ENCODE results near the gene RRAS. TPM values are rescaled to one million over a fixed set of nuclear protein-coding genes. Genes with fewer than 3 reads are reported as not detected.

The RRAS gene
- total RNA-seq, 4 donors from 2014 or later, result 6.3 to 40.8 (median 12.8) TPM

DNA sequence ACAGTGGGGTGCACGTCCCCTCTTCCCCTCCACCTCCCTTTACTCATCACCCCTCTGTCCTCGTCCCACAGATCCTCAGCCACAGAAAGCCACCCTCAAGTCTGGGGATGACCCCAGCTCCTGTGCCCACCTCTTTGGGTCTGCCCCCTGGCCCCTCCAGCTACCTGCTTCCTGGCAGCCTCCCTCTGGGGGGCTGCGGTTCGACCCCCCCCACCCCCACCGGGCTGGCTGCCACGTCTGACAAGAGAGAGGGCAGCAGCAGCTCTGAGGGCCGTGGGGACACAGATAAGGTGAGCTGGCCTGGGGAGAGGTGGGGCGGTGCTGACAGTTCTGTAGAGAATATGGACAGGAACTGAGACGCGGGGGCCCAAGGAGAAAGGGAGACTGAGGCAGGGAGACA lies 14.6 kb upstream of the RRAS start:
- no peak for TF ChIP-seq POLR2A (IDR thresholded peaks at IDR 0.05)
- TF ChIP-seq, protein P1, sequence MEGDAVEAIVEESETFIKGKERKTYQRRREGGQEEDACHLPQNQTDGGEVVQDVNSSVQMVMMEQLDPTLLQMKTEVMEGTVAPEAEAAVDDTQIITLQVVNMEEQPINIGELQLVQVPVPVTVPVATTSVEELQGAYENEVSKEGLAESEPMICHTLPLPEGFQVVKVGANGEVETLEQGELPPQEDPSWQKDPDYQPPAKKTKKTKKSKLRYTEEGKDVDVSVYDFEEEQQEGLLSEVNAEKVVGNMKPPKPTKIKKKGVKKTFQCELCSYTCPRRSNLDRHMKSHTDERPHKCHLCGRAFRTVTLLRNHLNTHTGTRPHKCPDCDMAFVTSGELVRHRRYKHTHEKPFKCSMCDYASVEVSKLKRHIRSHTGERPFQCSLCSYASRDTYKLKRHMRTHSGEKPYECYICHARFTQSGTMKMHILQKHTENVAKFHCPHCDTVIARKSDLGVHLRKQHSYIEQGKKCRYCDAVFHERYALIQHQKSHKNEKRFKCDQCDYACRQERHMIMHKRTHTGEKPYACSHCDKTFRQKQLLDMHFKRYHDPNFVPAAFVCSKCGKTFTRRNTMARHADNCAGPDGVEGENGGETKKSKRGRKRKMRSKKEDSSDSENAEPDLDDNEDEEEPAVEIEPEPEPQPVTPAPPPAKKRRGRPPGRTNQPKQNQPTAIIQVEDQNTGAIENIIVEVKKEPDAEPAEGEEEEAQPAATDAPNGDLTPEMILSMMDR (IDR thresholded peaks at IDR 0.05), result no peak
- H3K4me3 ChIP-seq, result no peak overlapping the region
- H3K27ac ChIP-seq, result no peak overlapping the region
- WGBS, 2 donors, result 88 to 89% methylated on average over 1 to 3 of the region's 10 CpGs
- peaks cover 0 to 3% (median 0%) of the 10 kb centered on the region in 3 donors for H3K4me1 ChIP-seq
- no peaks in the 10 kb centered on the region for H3K9me3 ChIP-seq
- H3K27me3 ChIP-seq, result no peaks in the 10 kb centered on the region
- H3K36me3 ChIP-seq, result peaks cover 65 to 100% (median 79%) of the 10 kb centered on the region in 3 donors
- intact Hi-C loops (cut with DNase I), result no loop called here
- no peak for DNase-seq

DNA sequence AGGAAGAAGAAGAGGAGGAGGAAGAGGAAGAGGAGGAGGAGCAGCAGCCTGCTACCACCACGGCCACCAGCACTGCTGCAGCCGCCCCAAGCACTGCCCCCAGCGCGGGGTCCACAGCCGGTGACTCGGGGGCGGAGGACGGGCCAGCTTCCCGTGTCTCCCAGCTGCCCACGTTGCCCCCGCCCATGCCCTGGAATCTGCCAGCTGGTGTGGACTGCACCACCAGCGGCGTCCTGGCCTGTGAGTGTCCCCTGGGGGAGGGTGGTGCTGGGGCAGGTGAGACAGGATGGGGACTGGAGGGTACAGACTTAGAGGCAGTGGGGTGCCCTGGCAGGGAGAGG lies 13.5 kb upstream of the RRAS start:
- WGBS, 2 donors, result 97% methylated on average over 6 of the region's 13 CpGs; no CpG with 5 or more reads in 1 of the 2 donors

DNA sequence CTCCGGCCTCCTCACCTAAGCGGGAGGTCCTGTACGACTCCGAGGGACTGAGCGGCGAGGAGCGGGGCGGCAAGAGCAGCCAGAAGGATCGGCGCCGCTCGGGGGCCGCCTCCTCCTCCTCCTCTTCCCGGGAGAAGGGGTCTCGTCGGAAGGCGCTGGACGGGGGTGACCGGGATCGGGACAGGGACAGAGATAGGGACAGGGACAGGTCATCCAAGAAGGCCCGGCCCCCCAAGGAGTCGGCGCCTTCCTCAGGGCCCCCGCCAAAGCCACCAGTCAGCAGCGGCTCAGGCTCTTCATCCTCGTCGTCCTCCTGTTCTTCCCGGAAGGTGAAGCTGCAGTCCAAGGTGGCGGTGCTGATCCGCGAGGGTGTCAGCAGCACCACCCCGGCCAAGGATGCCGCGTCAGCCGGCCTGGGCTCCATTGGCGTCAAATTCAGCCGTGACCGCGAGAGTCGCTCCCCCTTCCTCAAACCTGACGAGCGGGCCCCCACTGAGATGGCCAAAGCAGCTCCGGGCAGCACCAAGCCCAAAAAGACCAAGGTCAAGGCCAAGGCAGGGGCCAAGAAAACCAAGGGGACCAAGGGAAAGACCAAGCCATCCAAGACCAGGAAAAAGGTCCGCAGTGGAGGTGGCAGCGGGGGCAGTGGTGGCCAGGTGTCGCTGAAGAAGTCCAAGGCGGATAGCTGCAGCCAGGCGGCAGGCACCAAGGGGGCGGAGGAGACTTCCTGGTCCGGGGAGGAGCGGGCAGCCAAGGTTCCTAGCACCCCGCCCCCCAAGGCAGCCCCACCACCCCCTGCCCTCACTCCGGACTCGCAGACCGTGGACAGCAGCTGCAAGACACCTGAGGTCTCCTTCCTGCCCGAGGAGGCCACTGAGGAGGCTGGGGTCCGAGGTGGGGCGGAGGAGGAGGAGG lies 12.9 kb upstream of the RRAS start:
- Histone ChIP-seq H3K4me1 (no peaks in the 10 kb centered on the region), H3K27me3 (no peaks in the 10 kb centered on the region), H3K36me3 (peaks cover 55 to 100% (median 66%) of the 10 kb centered on the region in 3 donors), H3K27ac (no peak overlapping the region), H3K9me3 (no peaks in the 10 kb centered on the region), H3K4me3 (no peak overlapping the region)
- DNase-seq, result no peak
- WGBS, 2 donors, result 87 to 96% methylated on average over 15 to 20 of the region's 58 CpGs
- intact Hi-C loops (cut with DNase I), result no loop called here
- TF ChIP-seq, protein P1 (IDR thresholded peaks at IDR 0.05), result no peak
- no peak for TF ChIP-seq POLR2A (IDR thresholded peaks at IDR 0.05)

More for the DNA sequence above, 13.5 kb upstream of the RRAS start:
- TF ChIP-seq, protein P1 (IDR thresholded peaks at IDR 0.05), result no peak
- no peak for TF ChIP-seq POLR2A (IDR thresholded peaks at IDR 0.05)
- intact Hi-C loops (cut with DNase I), result no loop called here
- Histone ChIP-seq H3K4me3 (no peak overlapping the region), H3K27me3 (no peaks in the 10 kb centered on the region), H3K9me3 (no peaks in the 10 kb centered on the region), H3K4me1 (no peaks in the 10 kb centered on the region), H3K36me3 (peaks cover 61 to 100% (median 72%) of the 10 kb centered on the region in 3 donors), H3K27ac (no peak overlapping the region)
- no peak for DNase-seq

DNA sequence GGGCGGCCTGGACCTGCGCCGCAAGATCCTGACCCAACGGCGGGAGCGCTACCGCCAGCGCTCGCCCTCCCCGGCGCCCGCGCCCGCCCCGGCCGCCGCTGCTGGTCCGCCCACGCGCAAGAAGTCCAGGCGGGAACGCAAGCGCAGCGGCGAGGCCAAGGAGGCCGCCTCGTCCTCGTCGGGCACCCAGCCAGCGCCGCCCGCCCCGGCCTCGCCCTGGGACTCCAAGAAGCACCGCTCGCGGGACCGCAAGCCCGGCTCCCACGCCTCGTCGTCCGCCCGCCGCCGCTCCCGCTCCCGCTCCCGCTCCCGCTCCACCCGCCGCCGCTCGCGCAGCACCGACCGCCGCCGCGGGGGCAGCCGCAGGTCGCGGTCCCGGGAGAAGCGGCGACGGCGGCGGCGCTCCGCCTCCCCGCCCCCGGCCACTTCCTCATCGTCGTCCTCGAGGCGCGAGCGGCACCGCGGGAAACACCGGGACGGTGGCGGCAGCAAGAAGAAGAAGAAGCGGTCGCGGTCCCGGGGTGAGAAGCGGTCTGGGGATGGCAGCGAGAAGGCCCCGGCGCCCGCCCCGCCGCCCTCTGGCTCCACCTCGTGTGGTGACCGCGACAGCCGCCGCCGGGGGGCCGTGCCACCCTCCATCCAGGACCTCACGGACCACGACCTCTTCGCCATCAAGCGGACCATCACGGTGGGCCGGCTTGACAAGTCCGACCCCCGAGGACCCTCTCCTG lies 12.0 kb upstream of the RRAS start:
- no peaks in the 10 kb centered on the region for H3K9me3 ChIP-seq
- H3K4me3 ChIP-seq, result no peak overlapping the region
- no peak for DNase-seq
- H3K27ac ChIP-seq, result no peak overlapping the region
- no peaks in the 10 kb centered on the region for H3K27me3 ChIP-seq
- peaks cover 47 to 100% (median 68%) of the 10 kb centered on the region in 3 donors for H3K36me3 ChIP-seq
- TF ChIP-seq POLR2A (IDR thresholded peaks at IDR 0.05), result no peak
- TF ChIP-seq, protein P1 (IDR thresholded peaks at IDR 0.05), result no peak
- WGBS, 2 donors, result 95% methylated on average over 42 of the region's 110 CpGs
- intact Hi-C loops (cut with DNase I), result no loop called here
- no peaks in the 10 kb centered on the region for H3K4me1 ChIP-seq

Measured in esophagus squamous epithelium (tissue), 5 donors.